UCSD-AML1 (cell line): Measurements from ENCODE around the gene PLB1.
"Not testable (repeated sequence)": the region's sequence is repeated elsewhere in the genome, so short reads cannot be mapped to it uniquely, and the experiment has no call there.

Experiments used
- DNase-seq: peaks from one replicate; lab custom pipeline; 2025; ENCODE audit not compliant: unreplicated experiment; lab: John Stamatoyannopoulos, UW

Gene PLB1

GRCh38 chr2:28463893-28464292, 32.0 kb upstream of the PLB1 start:
- no peak for DNase-seq

DNA sequence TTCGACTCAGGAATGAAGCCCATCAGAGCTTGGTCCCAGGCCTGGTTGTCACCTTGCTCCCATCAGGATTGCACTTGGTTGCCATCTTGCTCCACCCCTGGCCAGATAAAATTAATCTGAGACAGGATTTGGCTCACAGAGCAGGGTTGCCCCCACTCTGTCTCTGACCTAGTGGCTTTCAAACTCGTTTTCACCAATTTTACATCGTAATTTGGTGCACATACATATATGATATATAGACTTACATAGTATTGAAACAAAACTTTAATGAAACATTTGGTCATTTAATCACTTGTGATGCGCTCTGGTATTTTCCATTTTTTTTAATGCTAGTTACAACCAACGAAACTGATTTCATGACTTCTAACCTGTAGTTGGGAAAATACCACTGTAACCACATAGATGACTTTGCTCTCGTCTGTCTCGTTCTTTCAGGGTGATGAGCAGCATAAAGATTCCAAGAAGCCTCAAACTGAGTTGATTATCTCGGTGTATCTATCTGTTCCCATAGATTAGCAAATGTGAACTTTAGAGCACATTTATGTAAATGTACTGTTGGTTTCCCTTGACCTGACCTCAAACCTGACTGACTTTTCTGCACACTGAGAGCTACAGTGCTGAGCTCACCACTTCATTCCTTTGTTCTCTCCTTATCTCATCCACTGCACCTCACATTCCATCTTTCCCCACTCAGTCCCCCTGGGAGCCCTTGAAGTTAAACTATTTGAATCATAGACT, 30.5 kb upstream of the PLB1 start:
- DNase-seq = no peak

- DNase-seq = no peak
Measured at GRCh38 chr2:28469304-28469703, 26.6 kb upstream of the PLB1 start.

DNA sequence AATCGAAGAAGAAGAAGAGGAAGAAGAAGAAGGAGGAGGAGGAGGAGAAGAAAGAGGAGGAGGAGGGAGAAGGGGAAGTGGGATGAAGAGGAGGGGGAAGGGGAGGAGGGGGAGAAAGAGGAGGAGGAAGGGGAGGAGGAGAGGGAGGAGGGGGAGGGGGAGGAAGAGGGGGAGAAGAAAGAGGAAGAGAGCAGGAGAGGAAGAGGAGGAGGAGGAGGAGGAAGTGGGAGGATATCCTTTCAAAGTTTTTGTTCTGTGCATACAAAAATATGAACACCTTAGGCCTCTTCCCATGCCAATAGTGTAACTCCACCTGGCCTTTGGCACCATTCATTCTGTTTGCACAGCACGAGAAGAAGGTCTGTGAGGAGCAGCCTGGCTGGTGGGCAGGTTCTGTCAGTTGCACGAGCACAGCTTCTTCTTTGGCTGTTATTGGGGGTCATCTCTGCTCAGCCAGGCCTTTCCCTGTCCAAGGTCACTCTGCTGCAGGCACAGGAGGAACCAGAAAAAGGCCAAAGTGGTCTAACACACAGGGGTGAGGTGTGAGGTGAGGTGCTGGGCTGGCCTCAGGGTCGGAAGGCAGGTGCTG, 25.8 kb upstream of the PLB1 start:
- DNase-seq = peak; percentile 38

DNA sequence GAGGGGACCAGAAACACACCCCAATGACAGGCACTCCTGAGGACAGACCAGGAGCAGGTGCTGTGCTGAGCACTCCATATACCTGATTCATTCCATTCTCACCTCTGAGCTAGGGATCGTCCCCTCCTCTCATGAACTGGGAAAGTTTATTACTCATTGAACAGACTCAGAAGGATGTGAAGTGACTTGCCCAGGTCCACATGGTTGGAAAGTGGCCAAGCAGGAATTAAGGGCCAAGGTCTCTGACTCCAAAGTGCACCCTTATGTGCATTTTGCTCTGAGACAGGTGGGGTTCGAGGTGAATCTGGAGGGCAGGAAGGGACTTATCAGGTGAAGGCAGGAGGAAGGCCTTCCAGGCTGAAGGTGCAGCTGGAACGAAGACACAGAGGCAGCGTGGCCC, 25.1 kb upstream of the PLB1 start:
- no peak for DNase-seq

DNA sequence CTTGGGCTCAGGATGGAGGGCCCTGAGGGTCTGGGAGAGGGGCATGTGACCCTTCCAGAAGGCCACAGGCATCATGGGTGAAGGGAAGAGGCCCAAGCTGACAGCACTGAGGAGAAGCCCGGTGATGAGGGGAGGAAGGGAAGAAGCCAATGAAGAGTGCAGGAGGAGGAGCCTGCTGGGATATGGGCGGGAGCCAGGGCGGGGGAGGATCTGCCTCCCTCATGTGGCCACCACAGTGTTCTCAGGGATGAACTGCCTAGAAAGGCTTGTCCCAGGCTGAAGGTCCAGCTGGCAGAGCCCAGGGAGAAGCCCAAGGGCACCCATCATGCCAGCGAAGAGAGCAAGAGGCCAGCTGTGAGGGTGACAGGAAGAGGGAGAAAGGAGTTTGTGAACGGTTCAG, 24.6 kb upstream of the PLB1 start:
- peak; percentile 43 for DNase-seq

- no peak for DNase-seq
Measured at GRCh38 chr2:28471701-28472236, 24.1 kb upstream of the PLB1 start.

- DNase-seq = not testable (repeated sequence)
Measured at GRCh38 chr2:28472641-28473040, 23.2 kb upstream of the PLB1 start.

GRCh38 chr2:28475088-28475595, 20.7 kb upstream of the PLB1 start:
- DNase-seq = no peak

- no peak for DNase-seq
Measured at GRCh38 chr2:28477087-28477486, 18.8 kb upstream of the PLB1 start.

DNA sequence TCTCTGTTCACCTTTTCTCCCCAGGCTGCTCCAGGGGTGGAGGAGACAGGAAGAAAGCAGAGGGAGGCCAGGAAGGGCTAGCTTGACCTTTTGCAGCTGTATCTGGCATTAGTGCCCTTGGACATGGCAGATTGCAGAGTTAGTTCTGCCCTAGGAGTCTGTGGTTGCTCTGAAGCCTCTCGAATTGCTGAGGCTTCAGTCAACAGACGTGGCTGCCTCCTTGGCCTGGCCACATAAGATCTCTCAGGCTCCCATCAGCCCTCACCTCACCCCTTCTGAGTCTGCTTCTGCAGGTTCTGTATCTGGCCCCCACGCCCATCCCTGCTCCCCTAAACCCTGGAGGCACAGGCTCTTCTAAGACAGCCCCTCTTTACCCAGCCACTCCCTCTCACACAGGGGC, 18.2 kb upstream of the PLB1 start:
- no peak for DNase-seq

DNA sequence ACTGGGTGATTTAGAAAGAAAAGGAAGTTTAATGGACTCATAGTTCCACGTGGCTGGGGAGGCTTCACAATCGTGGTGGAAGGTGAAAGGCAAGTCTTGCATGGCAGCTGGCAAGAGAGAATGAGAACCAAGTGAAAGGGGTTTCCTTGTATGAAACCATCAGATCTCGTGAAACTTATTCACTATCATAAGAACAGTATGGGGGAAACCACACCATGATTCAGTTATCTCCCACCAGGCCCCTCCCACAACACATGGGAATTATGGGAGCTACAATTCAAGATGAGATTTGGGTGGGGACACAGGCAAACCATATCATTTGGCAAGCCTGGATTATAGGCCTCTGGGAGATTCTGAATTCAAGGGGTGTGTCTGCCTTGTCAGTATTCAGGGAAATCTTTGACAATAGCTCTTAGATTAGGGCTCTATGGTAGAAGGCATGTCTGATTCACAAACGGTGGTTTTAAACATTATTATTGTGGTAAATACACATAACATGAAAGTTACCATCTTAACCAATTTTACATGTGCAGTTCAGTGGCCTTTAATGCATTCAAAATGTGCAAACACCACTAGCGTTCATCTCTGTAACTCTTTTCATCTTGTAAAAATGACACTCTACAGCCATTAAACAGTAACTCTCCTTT, 15.3 kb upstream of the PLB1 start:
- no peak for DNase-seq

DNA sequence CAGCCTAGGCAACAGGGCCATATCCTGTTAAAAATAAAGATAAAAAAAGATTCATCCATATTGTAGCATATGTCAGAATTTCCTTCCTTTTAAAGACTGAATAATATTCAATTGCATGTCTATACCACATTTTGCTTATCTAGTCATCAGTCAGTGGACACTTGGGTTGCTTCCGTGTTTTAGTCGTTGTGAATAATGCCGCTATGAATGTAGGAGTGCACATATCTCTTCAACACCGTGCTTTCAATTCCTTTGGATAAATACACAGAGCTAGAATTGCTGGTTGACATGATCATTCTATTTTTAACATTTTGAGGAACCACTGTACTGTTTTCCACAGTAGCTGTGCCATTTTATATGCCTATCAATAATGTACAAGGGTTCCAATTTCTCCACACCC, 14.0 kb upstream of the PLB1 start:
- no peak for DNase-seq

DNA sequence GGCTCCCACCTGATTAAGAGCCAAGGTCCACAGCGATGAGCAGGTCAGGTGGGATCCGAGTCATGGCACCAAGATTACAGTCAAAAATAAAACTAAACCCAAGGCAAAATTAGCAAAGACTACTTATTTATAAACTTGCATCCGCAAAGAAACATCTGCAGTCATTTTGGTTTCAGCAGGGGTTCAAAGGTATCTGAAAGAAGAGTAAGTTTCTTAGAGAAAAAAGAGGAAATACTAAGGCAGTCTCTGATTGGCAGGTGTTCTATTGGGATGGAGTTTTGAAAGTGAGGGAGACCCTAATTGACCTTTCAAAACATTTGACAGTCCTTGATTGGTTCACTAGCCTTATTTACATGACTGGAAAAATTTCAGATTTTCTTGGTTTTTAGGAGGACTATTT, 11.0 kb upstream of the PLB1 start:
- DNase-seq = no peak

DNA sequence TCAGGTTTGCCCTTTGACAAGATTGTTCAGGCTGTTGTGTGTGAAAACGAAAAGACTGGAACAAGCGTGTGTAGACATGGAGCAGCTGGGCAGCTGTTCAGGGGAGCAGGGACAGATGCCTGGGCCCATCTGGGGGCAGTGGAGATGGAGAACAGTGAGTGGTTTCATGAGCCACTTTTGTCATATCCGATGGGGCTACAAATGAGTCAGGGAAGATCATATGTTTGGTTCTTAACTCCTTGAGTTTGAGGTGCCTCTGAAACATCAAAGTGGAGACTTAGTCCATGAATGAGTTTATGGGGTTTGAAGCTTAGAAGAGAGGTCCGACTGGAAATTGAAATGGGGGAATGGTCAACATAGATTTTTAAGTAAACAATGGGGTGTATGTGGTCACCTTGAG, 9.3 kb upstream of the PLB1 start:
- no peak for DNase-seq

DNA sequence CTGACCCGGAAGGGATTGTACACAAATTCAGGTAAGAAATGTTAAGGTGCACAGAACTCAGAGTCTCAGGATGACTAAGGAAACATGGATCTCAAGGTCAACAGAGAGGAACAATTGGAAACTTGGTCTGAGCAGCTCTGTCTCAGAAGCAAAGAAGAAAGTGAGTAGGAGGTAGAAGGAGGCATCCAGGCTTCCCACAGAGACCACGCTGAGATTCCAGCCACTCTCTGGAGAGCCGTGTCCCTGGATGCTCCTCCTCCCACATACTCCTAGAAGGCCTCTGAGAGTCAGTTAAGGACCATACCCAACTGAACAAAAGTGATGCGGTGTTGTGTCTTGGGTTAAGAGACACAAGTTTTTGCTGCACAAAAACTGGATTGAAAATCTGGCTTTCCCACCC, 8.6 kb upstream of the PLB1 start:
- no peak for DNase-seq

DNA sequence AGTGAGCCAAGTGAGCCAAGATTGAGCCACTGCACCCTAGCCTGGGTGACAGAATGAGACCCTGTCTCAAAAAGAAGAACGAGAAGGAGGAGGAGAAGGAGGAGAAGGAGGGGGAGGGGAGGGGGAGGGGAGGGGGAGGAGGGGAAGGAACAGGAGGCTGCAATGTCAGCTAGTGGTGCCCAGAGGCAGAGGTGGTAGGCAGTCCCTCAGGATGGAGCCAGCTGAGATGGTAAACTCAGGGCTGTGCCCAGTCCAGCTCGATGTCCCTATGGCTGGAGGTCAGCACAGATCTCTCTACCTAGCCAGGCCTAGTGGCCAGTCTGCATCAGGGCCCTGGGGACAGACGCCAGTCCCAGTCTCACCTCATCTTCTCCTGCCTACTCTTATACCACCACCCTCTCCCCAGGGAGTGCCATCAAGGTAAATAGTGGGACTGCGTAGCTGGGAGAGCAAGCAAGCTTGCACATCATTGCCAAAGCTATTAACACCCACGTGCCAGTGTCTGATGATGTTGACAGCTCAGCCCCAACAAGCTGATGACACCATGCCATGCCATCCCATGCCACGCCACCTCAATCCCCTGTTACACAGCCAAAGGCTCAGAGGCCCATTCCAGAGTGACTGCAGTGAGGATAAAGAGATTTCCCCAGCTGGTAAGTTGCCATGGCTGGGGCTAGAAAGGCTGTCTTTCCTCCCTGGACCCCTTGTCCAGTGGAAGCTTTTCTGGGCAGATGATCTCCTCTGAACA, 7.6 kb upstream of the PLB1 start:
- DNase-seq = no peak

DNA sequence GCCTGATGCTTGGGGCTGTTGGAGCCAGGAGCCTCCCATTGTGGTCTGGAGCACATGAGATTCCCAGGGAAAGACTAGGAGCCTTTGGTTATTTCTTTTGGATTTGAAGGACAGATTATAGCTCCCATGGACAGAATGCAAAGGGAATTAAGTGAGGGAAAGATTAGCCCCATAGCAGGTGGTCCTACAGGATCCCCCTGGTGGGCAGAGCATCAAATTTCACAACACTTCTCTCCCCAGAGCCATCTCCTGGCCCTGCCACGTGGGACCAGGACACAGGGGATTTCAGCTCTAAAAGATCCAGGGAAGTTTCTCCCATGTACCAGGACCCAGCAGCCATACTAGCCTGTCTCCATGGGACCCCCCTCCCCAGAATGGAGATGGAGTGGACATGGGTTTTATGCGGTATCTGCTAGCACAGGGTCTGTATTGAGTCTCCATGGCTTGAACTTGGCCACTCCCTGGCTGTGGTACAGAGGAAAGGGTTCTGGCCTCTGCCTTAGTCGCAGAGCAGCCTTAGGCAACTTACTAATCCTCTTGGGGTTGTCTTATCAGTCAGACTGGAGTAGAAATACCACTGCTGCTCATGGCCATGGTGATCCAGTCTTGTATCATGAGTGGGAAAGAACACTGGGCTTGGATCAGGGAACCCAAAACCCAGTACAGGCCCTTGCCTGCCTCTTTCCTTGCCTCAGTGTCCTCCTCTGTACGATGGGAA, 6.8 kb upstream of the PLB1 start:
- DNase-seq = no peak

DNA sequence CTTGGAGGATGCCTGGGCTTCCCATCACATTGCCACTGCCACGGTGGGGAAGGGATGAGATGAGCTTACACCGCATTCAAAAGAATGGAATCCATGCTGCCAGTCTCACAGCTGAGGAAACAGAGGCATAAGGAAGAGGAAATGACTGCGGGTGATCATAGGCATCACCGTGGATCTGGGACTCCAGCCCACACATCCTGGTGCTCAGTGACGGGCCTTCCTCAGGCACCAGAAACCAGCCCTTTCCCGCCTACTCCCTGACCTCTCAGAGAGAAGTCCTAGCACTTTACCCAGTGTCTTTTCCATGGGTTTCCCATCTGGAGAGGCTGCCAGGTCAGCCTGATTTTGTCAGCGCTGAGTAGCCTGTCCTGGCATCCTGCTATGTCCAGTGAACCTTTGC, 5.3 kb upstream of the PLB1 start:
- DNase-seq = no peak

DNA sequence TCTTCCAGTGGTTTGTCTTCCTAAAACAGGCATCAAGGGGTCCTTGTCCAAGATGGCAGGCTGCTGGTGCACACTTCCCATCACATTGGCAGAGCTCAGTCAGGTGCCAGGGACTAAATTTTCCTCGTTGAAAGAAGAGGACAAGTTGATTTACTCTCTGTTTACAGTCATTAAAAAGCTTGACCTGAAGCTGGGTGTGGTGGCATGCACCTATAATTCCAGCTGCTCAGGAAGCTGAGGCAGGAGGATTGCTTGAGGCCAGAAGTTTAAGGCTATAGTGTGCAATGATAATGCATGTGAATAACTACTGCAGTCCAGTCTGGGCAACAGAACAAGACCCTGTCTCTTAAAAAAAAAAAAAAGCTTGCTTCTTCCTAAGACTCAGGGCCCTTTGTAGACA, 3.6 kb upstream of the PLB1 start:
- DNase-seq = no peak

- no peak for DNase-seq
Measured at GRCh38 chr2:28493636-28494035, 2.2 kb upstream of the PLB1 start.
